Amniotic epithelial cell (primary cell): ENCODE results near the gene CYREN.

Source experiments
- DNase-seq: peaks from one replicate; pipeline ENCODE4 v3.0.0-alpha.2; 2010; ENCODE audit warnings: low read depth

Gene CYREN, protein sequence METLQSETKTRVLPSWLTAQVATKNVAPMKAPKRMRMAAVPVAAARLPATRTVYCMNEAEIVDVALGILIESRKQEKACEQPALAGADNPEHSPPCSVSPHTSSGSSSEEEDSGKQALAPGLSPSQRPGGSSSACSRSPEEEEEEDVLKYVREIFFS

GRCh38 chr7:135170274-135170997 lies at the start of gene CYREN:
Gene CYREN (minus strand): TSS chr7:135170707. CDS start chr7:135168922, 1,785 bp downstream.
- peak; percentile 90 for DNase-seq

DNA sequence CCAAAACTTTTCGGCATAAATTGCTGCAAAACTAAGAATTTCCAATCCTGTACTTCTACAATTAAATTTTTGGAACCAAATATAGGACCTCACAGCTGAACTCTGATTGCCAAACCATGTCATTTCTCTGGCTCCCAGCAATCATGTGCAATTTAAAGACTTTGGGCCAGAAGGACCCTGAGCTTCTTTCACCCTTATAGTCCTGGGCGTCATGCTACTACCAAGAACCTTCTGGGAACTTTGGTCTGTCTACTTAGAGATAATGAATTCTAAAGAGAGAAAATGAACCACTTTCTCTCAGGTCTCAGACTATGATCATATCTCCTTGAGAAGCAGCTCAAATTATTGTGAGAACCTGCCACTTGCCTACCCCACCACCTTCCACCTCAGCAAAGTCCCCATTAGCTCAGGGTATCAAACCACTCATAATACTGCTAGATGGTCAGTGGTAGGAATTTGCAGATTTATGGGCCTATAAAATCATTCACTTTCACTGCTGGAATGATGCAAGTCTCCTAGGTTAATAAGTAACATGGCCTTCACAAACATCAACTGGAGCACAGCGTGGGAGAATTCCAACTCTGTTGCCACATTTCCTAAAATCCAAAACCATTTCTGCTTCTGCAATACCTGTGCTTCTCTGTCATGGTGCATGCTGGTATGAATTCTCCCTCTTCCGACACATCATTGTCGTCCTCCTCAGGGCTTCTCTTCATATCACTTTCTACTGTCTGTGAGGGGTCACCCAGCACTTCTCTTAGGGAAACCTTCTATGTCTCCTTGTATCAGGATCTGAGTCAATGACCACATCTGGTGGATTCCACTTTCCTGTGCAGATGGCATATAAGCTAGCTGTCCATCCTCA lies 47.4 kb upstream of the CYREN start:
- no peak for DNase-seq

DNA sequence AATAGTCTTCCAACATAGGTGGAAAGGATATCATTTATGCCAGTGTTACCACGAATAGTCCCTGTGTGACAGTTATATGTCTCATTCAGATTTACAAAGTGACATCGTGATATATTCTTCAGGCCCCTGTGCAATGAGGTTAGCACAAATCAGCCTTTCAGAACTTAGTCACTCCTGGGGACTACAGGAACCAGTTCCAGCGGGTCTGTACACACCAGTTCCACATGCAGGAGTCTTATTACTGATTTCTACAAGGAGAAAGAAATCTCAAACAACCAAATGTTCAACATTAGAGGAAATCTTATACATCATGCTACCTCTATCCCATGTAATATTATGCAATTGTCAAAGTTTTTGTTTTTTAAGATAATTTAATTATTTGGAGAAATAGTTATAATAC lies 45.2 kb upstream of the CYREN start:
- DNase-seq = no peak

- DNase-seq = no peak
Measured at GRCh38 chr7:135215180-135215579, 44.7 kb upstream of the CYREN start.

GRCh38 chr7:135213831-135214230 lies 43.3 kb upstream of the CYREN start:
- no peak for DNase-seq

GRCh38 chr7:135211946-135212685 lies 41.6 kb upstream of the CYREN start:
- peak; percentile 50 for DNase-seq

GRCh38 chr7:135211179-135211945 lies 40.9 kb upstream of the CYREN start, which contains the start of gene WDR91:
Gene WDR91 (minus strand): TSS chr7:135211526. CDS start chr7:135211502, 24 bp downstream.
- DNase-seq = peak; percentile 78

DNA sequence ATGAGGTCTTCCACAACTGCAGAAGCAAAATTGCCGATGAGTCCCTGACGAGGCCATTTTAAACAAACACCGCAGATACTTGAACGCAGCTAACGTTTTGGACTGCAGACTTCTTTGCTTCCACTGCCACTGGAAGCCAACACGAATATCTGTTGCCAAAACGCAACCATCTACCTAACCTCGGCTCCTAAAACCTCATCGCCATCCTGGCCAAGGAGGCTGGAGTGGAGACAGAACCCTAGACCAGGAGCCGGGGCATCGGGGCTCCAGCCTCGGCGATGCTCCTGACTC lies 40.3 kb upstream of the CYREN start:
- no peak for DNase-seq

GRCh38 chr7:135209225-135209834 lies 38.8 kb upstream of the CYREN start:
- no peak for DNase-seq

DNA sequence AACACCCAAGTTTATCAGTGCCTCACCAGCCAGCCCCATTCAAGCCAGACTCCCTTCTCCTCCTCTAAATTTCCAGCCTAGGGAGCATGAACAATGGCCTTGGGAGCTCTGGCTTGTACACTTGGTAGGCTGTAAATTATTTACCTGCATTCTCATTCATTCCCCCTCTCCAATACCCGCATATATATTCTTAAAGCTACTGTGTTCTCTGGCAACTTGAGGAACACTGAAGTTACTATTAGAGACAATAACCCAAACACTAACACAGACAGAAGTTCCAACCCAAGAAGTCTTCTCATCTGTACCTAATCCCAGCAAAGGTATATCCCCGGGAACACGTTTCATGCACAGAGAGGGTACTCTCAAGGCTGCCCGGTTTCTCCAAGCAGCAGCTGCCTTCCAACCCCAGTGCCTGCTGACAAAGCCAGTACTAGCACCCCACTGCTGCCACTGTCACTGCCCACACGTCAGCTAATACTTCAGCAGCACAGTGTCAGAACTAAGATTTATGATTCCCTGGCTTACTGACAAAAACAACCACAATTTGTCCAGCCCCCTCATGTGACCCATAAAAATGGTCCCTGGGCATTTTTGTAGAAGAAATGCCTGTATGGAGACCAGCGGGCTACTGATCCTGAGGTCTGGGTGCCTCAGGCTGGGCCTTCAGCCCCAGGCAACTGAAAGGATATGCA lies 37.7 kb upstream of the CYREN start:
- DNase-seq = no peak

GRCh38 chr7:135207406-135208101 lies 37.0 kb upstream of the CYREN start:
- DNase-seq = no peak

- no peak for DNase-seq
Measured at GRCh38 chr7:135206941-135207391, 36.5 kb upstream of the CYREN start.

GRCh38 chr7:135205850-135206249 lies 35.3 kb upstream of the CYREN start:
- DNase-seq = no peak

DNA sequence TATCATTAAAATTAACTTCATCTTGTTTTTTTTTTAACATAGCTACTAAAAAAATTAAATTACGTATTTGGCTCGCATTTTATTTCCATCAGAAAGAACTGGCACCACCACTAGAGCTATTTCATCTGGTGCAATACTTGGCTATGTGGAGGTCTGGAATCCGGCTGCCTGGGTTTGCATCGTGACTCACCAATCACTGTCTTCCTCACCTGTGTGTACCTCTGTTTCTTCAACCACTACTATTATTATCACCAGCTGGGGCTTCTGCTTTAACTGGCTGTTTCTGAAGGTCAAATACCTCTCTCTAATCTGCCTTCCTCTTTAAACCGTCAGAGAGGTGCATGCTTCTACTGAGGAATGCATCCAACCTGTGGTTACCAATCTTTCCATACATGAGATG lies 34.4 kb upstream of the CYREN start:
- DNase-seq = no peak

DNA sequence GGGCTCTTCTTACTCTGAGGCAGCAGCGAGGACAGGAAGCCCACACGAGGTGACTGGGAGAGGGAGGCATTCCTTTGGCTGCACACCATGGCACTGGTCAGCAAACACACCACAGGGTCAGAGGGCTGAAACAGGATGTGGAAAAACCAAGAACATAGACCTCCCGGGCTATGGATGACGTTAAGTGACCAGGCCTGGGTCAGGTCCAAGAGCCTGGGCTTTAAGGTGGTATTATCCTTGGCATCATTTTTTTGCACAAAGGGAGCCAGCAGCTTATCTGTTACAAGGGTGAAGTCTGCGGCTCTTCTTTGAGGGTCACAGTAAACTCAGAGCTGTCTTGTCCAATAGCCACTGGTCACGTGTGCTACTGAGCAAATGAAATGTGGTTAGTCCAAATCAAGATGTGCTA lies 33.8 kb upstream of the CYREN start:
- peak; percentile 48 for DNase-seq

DNA sequence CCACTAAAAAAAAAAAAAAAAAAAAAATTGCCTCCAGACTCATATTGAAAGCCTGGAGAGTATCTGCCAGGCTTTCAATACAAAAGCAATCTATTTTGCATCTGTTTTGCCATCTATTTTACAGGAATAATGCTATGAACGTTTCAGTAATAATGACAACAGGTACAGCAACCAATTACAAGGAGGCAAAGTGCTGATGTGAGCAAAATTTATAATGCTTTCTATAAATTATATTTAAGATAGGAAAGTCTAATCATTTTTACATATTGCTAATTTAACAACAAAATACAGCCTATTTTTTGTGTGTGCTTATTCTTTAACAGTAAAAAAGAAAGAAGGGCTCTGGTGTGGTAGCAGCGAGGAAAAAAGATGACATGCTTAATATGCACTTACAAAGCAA lies 30.8 kb upstream of the CYREN start:
- DNase-seq = no peak

- peak; percentile 45 for DNase-seq
Measured at GRCh38 chr7:135200821-135201331, 30.4 kb upstream of the CYREN start.

DNA sequence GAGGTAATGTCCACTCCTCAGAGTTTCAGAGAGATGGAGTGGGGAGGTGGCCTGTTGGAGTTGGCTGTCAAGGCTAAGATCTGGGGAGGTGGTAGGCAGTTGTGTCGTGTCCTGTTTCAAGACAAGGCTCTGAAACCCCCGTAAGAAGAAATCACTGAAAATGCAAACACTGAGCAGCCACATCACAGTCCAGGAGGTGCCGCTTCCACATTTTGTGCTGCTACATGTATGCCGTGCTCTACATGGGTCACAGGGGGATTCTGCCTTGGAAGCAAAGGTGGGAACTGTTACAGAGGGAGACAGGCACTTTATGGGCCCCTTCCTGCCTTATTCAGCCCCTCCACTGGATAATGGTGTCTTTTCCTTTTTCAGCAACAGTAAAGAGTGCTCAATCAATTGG lies 28.9 kb upstream of the CYREN start:
- no peak for DNase-seq

DNA sequence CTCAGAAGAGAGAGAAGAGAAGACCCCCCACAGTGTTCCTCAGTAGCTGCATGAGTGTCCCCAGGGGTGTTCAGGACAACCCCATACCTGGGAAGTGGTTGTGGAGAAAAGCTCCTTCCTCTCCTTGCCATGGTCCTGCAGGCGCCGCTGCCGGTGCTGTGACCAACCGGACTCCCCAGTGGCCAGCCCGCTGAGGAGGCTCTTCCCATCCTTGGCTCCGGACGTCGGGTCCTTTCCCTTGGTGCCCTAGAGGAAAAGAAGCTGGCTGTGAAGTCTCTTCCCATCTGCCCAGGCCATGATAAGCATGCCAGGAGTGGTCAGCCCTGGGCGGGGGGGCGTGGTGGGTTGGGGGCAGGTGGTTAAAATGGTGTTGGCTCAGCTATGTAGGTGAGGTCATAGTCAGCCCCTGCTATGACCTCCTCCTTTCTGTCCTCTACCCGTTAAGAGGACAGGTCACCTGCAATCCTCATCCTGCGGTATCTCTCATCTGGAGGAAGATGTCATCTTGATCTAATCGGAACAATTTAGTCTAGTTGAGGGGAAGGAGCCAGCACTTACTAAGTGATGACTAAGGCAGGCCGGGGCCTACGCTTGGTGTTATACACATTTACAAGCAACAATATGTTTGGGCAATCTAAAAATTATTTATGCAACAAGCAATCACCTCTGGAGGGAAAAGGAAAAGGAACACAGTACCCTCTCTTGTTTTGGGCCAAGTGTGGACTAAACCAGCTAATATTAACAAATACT lies 27.6 kb upstream of the CYREN start:
- peak; percentile 55 for DNase-seq
